ENCODE results near the gene BNIP3.

- TF ChIP-seq CTCF (IDR thresholded peaks at IDR 0.05) = no peak
- peak in 1 of 3 donors; percentile 1 for TF ChIP-seq POLR2A (IDR thresholded peaks at IDR 0.05)
Observed at GRCh38 chr10:131964298-131964697, 17.4 kb downstream of the BNIP3 start.

Measured in body of pancreas (tissue), 4 donors.